H9 (cell line): ENCODE measurements around the gene TCEAL5. TPM values are rescaled to one million over a fixed set of nuclear protein-coding genes. Genes with fewer than 3 reads are reported as not detected.

Source experiments
- DNase-seq: peaks from one replicate; pipeline ENCODE4 v3.0.0-alpha.2; 2017
- H2AFZ ChIP-seq: one replicate; pipeline ENCODE4 v1.6.1; 2013; ENCODE audit warnings: mild to moderate bottlenecking, low read length, control low read depth, moderate library complexity
- H2AK5ac ChIP-seq: 2 replicates; pipeline ENCODE4 v1.6.1; 2013; ENCODE audit warnings: low read length, control low read depth, mixed read lengths; ENCODE audit not compliant: insufficient read length
- H2BK120ac ChIP-seq: one replicate; pipeline ENCODE4 v1.6.1; 2013; ENCODE audit warnings: low read depth, mild to moderate bottlenecking, low read length, control low read depth, inconsistent platforms; ENCODE audit not compliant: poor library complexity, severe bottlenecking
- H2BK12ac ChIP-seq: 2 replicates; pipeline ENCODE4 v1.6.1; 2013; ENCODE audit warnings: low read length, control low read depth, mixed read lengths, low read depth; ENCODE audit not compliant: insufficient read length
- H2BK15ac ChIP-seq: 2 replicates; pipeline ENCODE4 v1.6.1; 2013; ENCODE audit warnings: low read depth, low read length, control low read depth
- H2BK20ac ChIP-seq: one replicate; pipeline ENCODE4 v1.6.1; 2013; ENCODE audit warnings: low read depth, mild to moderate bottlenecking, low read length, control low read depth, inconsistent platforms; ENCODE audit not compliant: poor library complexity, severe bottlenecking
- H2BK5ac ChIP-seq: 2 replicates; pipeline ENCODE4 v1.6.1; 2013; ENCODE audit warnings: low read length, control low read depth, mixed read lengths; ENCODE audit not compliant: insufficient read length
- H3K14ac ChIP-seq: 2 replicates; pipeline ENCODE4 v1.6.1; 2013; ENCODE audit warnings: low read length, control low read depth; ENCODE audit not compliant: insufficient read depth
- H3K18ac ChIP-seq: 2 replicates; pipeline ENCODE4 v1.6.1; 2013; ENCODE audit warnings: low read depth, mild to moderate bottlenecking, mixed read lengths, low read length, control low read depth; ENCODE audit not compliant: insufficient read length
- H3K23ac ChIP-seq: 2 replicates; pipeline ENCODE4 v1.6.1; 2013; ENCODE audit warnings: low read length, control low read depth, mixed read lengths, low read depth; ENCODE audit not compliant: insufficient read length
- H3K23me2 ChIP-seq: 2 replicates; pipeline ENCODE4 v1.6.1; 2013; ENCODE audit warnings: low read depth, mild to moderate bottlenecking, mixed read lengths, low read length, control low read depth; ENCODE audit not compliant: insufficient read length, poor library complexity, severe bottlenecking
- H3K27ac ChIP-seq: 2 replicates; pipeline ENCODE4 v1.5.1; 2013; ENCODE audit warnings: low read length, control low read depth, mixed read lengths, low read depth; ENCODE audit not compliant: insufficient read length
- H3K27me3 ChIP-seq: 2 replicates; pipeline ENCODE4 v1.6.1; 2013; ENCODE audit warnings: low read length, control low read depth, inconsistent platforms; ENCODE audit not compliant: insufficient read depth
- H3K4ac ChIP-seq: 2 replicates; pipeline ENCODE4 v1.6.1; 2013; ENCODE audit warnings: low read depth, mild to moderate bottlenecking, control low read depth, inconsistent platforms, low read length, moderate library complexity
- H3K4me1 ChIP-seq: 2 replicates; pipeline ENCODE4 v1.6.1; 2013; ENCODE audit warnings: low read length, control low read depth, inconsistent platforms; ENCODE audit not compliant: insufficient read depth
- H3K4me2 ChIP-seq: 2 replicates; pipeline ENCODE4 v1.6.1; 2013; ENCODE audit warnings: low read length, control low read depth, mixed read lengths; ENCODE audit not compliant: insufficient read length, insufficient read depth
- H3K56ac ChIP-seq: 2 replicates; pipeline ENCODE4 v1.6.1; 2013; ENCODE audit warnings: low read depth, mild to moderate bottlenecking, mixed read lengths, low read length, control low read depth; ENCODE audit not compliant: insufficient read length
- H3K79me1 ChIP-seq: 2 replicates; pipeline ENCODE4 v1.6.1; 2013; ENCODE audit warnings: low read depth, mild to moderate bottlenecking, moderate library complexity, low read length, control low read depth, inconsistent platforms; ENCODE audit not compliant: insufficient read depth, poor library complexity, severe bottlenecking
- H3K79me2 ChIP-seq: 2 replicates; pipeline ENCODE4 v1.6.1; 2013; ENCODE audit warnings: low read length, control low read depth, inconsistent platforms; ENCODE audit not compliant: insufficient read depth
- H3K9ac ChIP-seq: 2 replicates; pipeline ENCODE4 v1.6.1; 2013; ENCODE audit warnings: low read length, control low read depth, mixed read lengths; ENCODE audit not compliant: insufficient read length; ENCODE audit errors: extremely low read depth
- H3K9me3 ChIP-seq: one replicate; pipeline ENCODE4 v1.6.1; 2013; ENCODE audit warnings: low read depth, low read length, inconsistent platforms; ENCODE audit not compliant: control insufficient read depth
- H3T11ph ChIP-seq: one replicate; pipeline ENCODE4 v1.6.1; 2013; ENCODE audit warnings: mild to moderate bottlenecking, low read length, control low read depth, inconsistent platforms
- H4K20me1 ChIP-seq: one replicate; pipeline ENCODE4 v1.6.1; 2013; ENCODE audit not compliant: control insufficient read depth, insufficient read length, insufficient read depth
- H4K5ac ChIP-seq: 2 replicates; pipeline ENCODE4 v1.6.1; 2013; ENCODE audit warnings: low read depth, mild to moderate bottlenecking, mixed read lengths, low read length, control low read depth; ENCODE audit not compliant: insufficient read length
- H4K8ac ChIP-seq: replicated peaks from 2 replicates; pipeline ENCODE4 v1.6.1; 2013; ENCODE audit warnings: low read length, control low read depth, mixed read lengths, low read depth; ENCODE audit not compliant: insufficient read length
- H4K91ac ChIP-seq: 2 replicates; pipeline ENCODE4 v1.6.1; 2013; ENCODE audit warnings: low read depth, mild to moderate bottlenecking, moderate library complexity, mixed read lengths, low read length, control low read depth; ENCODE audit not compliant: insufficient read length
- H3K27ac Mint-ChIP-seq, 3 experiments: 2 replicates in 2 of 3; 3 replicates in 1 of 3; pipeline ENCODE4 v1.8.0; 2020 to 2021; ENCODE audit warnings: mixed read lengths in 3 of 3, mild to moderate bottlenecking in 1 of 3, moderate library complexity in 1 of 3
- H3K27me3 Mint-ChIP-seq: 2 replicates; pipeline ENCODE4 v1.8.0; 2021; ENCODE audit warnings: low read depth, mild to moderate bottlenecking, moderate library complexity, mixed read lengths
- H3K36me3 Mint-ChIP-seq, 3 experiments: 2 replicates in 2 of 3; 3 replicates in 1 of 3; pipeline ENCODE4 v1.8.0; 2020 to 2021; ENCODE audit warnings: low read depth in 3 of 3, mixed read lengths in 3 of 3; ENCODE audit not compliant: insufficient read depth in 1 of 3
- H3K4me1 Mint-ChIP-seq, 2 experiments: 2 replicates each; pipeline ENCODE4 v1.8.0; 2020; ENCODE audit warnings: mixed read lengths in 2 of 2
- H3K4me3 Mint-ChIP-seq, 2 experiments: 2 replicates in 1 of 2; 3 replicates in 1 of 2; pipeline ENCODE4 v1.8.0; 2020 to 2021; ENCODE audit warnings: mild to moderate bottlenecking in 2 of 2, mixed read lengths in 2 of 2, moderate library complexity in 1 of 2
- H3K9me3 Mint-ChIP-seq, 2 experiments: 2 replicates in 1 of 2; 3 replicates in 1 of 2; pipeline ENCODE4 v1.8.0; 2020; ENCODE audit warnings: mild to moderate bottlenecking in 2 of 2, mixed read lengths in 2 of 2, moderate library complexity in 1 of 2
- CTCF ChIP-seq: fragments of 200-600 bp; sonication (generic); conservative IDR thresholded peaks from 3 replicates; pipeline ENCODE4 v1.8.0; 2021; ENCODE audit warnings: antibody characterized with exemption, mild to moderate bottlenecking
- WGBS: extraction: QIAGEN DNeasy Blood & Tissue Kit; methylation state at CpG from one replicate; pipeline ENCODE4 v1.1.7; 2013; ENCODE audit warnings: missing lambda C conversion rate, low lambda C conversion rate, mixed read lengths; ENCODE audit not compliant: insufficient read length; ENCODE audit errors: extremely low coverage; 5-methylcytosine and 5-hydroxymethylcytosine counted together
- total RNA-seq: library from RNA; stranded (reverse); gene quantifications from 2 replicates; pipeline ENCODE4 v1.2.1, GENCODE V29; 2021

TCEAL5 gene
- total RNA-seq, 1 experiment from 2014 or later, result not detected

- no peaks in the 10 kb centered on the region for H3K23me2 ChIP-seq
- no peak overlapping the region for H3K56ac ChIP-seq
- no CpG with 5 or more reads among the region's 3 CpGs for WGBS
- H4K8ac ChIP-seq, result no peak overlapping the region
- H3K4ac ChIP-seq, result no peak overlapping the region
- H3K27me3 ChIP-seq, result no peaks in the 10 kb centered on the region
- Mint-ChIP-seq H3K4me3 (peak overlapping the region in 1 of 2 experiments; percentile 85; a peak in 3 of 5 replicates), H3K36me3 (peaks cover 5 to 12% (median 10%) of the 10 kb centered on the region in 3 experiments; a peak in 6 of 7 replicates), H3K27me3 (no peaks in the 10 kb centered on the region), H3K9me3 (peaks cover 0 to 38% of the 10 kb centered on the region in 2 experiments; a peak in 3 of 5 replicates), H3K4me1 (peaks cover 2 to 5% of the 10 kb centered on the region in 2 experiments; a peak in 2 of 4 replicates), H3K27ac (0 out of 7 replicates have a peak overlapping the region, but pooled peaks of 1 of the 3 experiments have one; percentile 74)
- H3K79me1 ChIP-seq, result no peaks in the 10 kb centered on the region
- no peak overlapping the region for H3K23ac ChIP-seq
- H3K9me3 ChIP-seq, result no peaks in the 10 kb centered on the region
- H2BK5ac ChIP-seq, result no peak overlapping the region
- no peaks in the 10 kb centered on the region for H3K79me2 ChIP-seq
- no peak overlapping the region for H2BK12ac ChIP-seq
- no peak overlapping the region for H2BK120ac ChIP-seq
- H3K27ac ChIP-seq, result no peak overlapping the region
- H4K91ac ChIP-seq, result no peak overlapping the region
- H2BK20ac ChIP-seq, result no peak overlapping the region
- H3K14ac ChIP-seq, result no peak overlapping the region
- H2BK15ac ChIP-seq, result no peak overlapping the region
- H3K18ac ChIP-seq, result no peak overlapping the region
- no peak for TF ChIP-seq CTCF
- peak overlapping the region; percentile 59 for H3K4me2 ChIP-seq
- H3K9ac ChIP-seq, result no peak overlapping the region
- H3T11ph ChIP-seq, result no peak overlapping the region
- H2AK5ac ChIP-seq, result no peak overlapping the region
- no peaks in the 10 kb centered on the region for H3K4me1 ChIP-seq
- no peak for DNase-seq
- H2AFZ ChIP-seq, result no peak overlapping the region
- H4K5ac ChIP-seq, result no peak overlapping the region
- peaks cover 3% of the 10 kb centered on the region for H4K20me1 ChIP-seq
Measured at GRCh38 chrX:103311399-103311780, 34.8 kb upstream of the TCEAL5 start.
